WTC11 (cell line): ENCODE data around the gene STXBP2. TPM values are rescaled to one million over a fixed set of nuclear protein-coding genes. Genes with fewer than 3 reads are reported as not detected.

ENCODE experiments used
- ATAC-seq: fragments of 200-7000 bp; cut with Tn5 transposase; 2 replicates; pipeline ENCODE4 v1.10.0; 2021; ENCODE audit warnings: mild to moderate bottlenecking, moderate library complexity
- CTCF ChIA-PET: fragments of 300-600 bp; sonication (Branson Sonifier 250); formaldehyde crosslinking; loops from one replicate; lab custom pipeline; 2021; ENCODE audit warnings: antibody characterized with exemption; lab: Charles Lee
- POLR2A ChIA-PET: fragments of 350-600 bp; sonication (Branson Sonifier 250); formaldehyde crosslinking; loops from one replicate; lab custom pipeline; 2021; ENCODE audit warnings: antibody characterized with exemption; lab: Charles Lee
- DNase-seq: peaks from one replicate; pipeline ENCODE4 v3.0.0; 2021; ENCODE audit warnings: low spot score
- H3K27ac Mint-ChIP-seq: 2 replicates; pipeline ENCODE4 v1.8.0; 2021; ENCODE audit warnings: mixed read lengths
- H3K27me3 Mint-ChIP-seq: 2 replicates; pipeline ENCODE4 v1.8.0; 2021; ENCODE audit warnings: low read depth, mild to moderate bottlenecking, moderate library complexity, mixed read lengths
- H3K36me3 Mint-ChIP-seq: 2 replicates; pipeline ENCODE4 v1.8.0; 2021; ENCODE audit warnings: mixed read lengths
- H3K4me1 Mint-ChIP-seq: 2 replicates; pipeline ENCODE4 v1.8.0; 2022; ENCODE audit warnings: mixed read lengths
- H3K4me3 Mint-ChIP-seq: 2 replicates; pipeline ENCODE4 v1.8.0; 2021; ENCODE audit warnings: mild to moderate bottlenecking, moderate library complexity, mixed read lengths
- H3K9me3 Mint-ChIP-seq: 2 replicates; pipeline ENCODE4 v1.8.0; 2021; ENCODE audit warnings: mixed read lengths
- ARID4B ChIP-seq: sonication (generic); formaldehyde crosslinking; IDR thresholded peaks from 2 replicates; pipeline ENCODE4 v1.8.0; 2023; ENCODE audit warnings: missing genetic modification reagents, mild to moderate bottlenecking, borderline replicate concordance
- CREB1 ChIP-seq: sonication (generic); formaldehyde crosslinking; IDR thresholded peaks from 2 replicates; pipeline ENCODE4 v1.8.0; 2023; ENCODE audit warnings: mild to moderate bottlenecking, missing genetic modification reagents
- CREM ChIP-seq: sonication (generic); formaldehyde crosslinking; IDR thresholded peaks from 2 replicates; pipeline ENCODE4 v1.8.1; 2022; ENCODE audit warnings: mild to moderate bottlenecking, missing genetic modification reagents, moderate library complexity
- E2F1 ChIP-seq: sonication (generic); formaldehyde crosslinking; IDR thresholded peaks from 2 replicates; pipeline ENCODE4 v1.8.0; 2022; ENCODE audit warnings: mild to moderate bottlenecking, missing genetic modification reagents
- ETV6 ChIP-seq: sonication (generic); formaldehyde crosslinking; IDR thresholded peaks from 2 replicates; pipeline ENCODE4 v1.8.1; 2022; ENCODE audit warnings: mild to moderate bottlenecking, missing genetic modification reagents
- FOXJ3 ChIP-seq: sonication (generic); formaldehyde crosslinking; IDR thresholded peaks from 2 replicates; pipeline ENCODE4 v1.9.0; 2021; ENCODE audit warnings: missing genetic modification reagents, mild to moderate bottlenecking, borderline replicate concordance
- JAZF1 ChIP-seq: fragments of 250-450 bp; sonication (Bioruptor Pico); IDR thresholded peaks from 2 replicates; pipeline ENCODE4 v1.9.0; 2021; ENCODE audit warnings: moderate library complexity, mild to moderate bottlenecking, inconsistent platforms
- MLX ChIP-seq: sonication (generic); formaldehyde crosslinking; IDR thresholded peaks from 2 replicates; pipeline ENCODE4 v1.8.1; 2023; ENCODE audit warnings: mild to moderate bottlenecking, missing genetic modification reagents, moderate library complexity
- MXD4 ChIP-seq: fragments of 250-450 bp; sonication (Bioruptor Pico); IDR thresholded peaks from 2 replicates; pipeline ENCODE4 v1.8.0; 2021; ENCODE audit warnings: mild to moderate bottlenecking, moderate library complexity, borderline replicate concordance
- NFATC4 ChIP-seq: fragments of 250-450 bp; sonication (Bioruptor Pico); IDR thresholded peaks from 2 replicates; pipeline ENCODE4 v1.9.0; 2021; ENCODE audit warnings: mild to moderate bottlenecking
- NFE2L1 ChIP-seq: sonication (generic); formaldehyde crosslinking; IDR thresholded peaks from 2 replicates; pipeline ENCODE4 v1.8.1; 2023; ENCODE audit warnings: missing genetic modification reagents
- NFYB ChIP-seq: sonication (generic); formaldehyde crosslinking; conservative IDR thresholded peaks from 2 replicates; pipeline ENCODE4 v1.8.0; 2022; ENCODE audit warnings: low read depth, missing genetic modification reagents
- OVOL2 ChIP-seq: fragments of 250-450 bp; sonication (Bioruptor Pico); IDR thresholded peaks from 2 replicates; pipeline ENCODE4 v1.9.0; 2021; ENCODE audit warnings: mild to moderate bottlenecking, borderline replicate concordance
- PRRX2 ChIP-seq: fragments of 250-450 bp; sonication (Bioruptor Pico); IDR thresholded peaks from 2 replicates; pipeline ENCODE4 v1.8.0; 2021; ENCODE audit warnings: mild to moderate bottlenecking
- SMAD3 ChIP-seq: sonication (generic); formaldehyde crosslinking; IDR thresholded peaks from 2 replicates; pipeline ENCODE4 v1.8.0; 2022; ENCODE audit warnings: missing genetic modification reagents, mild to moderate bottlenecking, borderline replicate concordance
- SOX15 ChIP-seq: fragments of 250-450 bp; sonication (Bioruptor Pico); IDR thresholded peaks from 2 replicates; pipeline ENCODE4 v1.9.0; 2021; ENCODE audit warnings: mild to moderate bottlenecking
- SP1 ChIP-seq: sonication (generic); formaldehyde crosslinking; conservative IDR thresholded peaks from 2 replicates; pipeline ENCODE4 v1.8.1; 2022; ENCODE audit warnings: missing genetic modification reagents
- TEAD4 ChIP-seq: sonication (generic); formaldehyde crosslinking; IDR thresholded peaks from 2 replicates; pipeline ENCODE4 v1.8.0; 2022; ENCODE audit warnings: mild to moderate bottlenecking, missing genetic modification reagents
- USF2 ChIP-seq: sonication (generic); formaldehyde crosslinking; IDR thresholded peaks from 2 replicates; pipeline ENCODE4 v1.8.1; 2023; ENCODE audit warnings: mild to moderate bottlenecking, missing genetic modification reagents, moderate library complexity
- ZNF121 ChIP-seq: sonication (generic); formaldehyde crosslinking; IDR thresholded peaks from 2 replicates; pipeline ENCODE4 v1.8.0; 2023; ENCODE audit warnings: missing genetic modification reagents
- ZNF281 ChIP-seq: sonication (generic); formaldehyde crosslinking; IDR thresholded peaks from 2 replicates; pipeline ENCODE4 v1.8.0; 2023; ENCODE audit warnings: mild to moderate bottlenecking, missing genetic modification reagents
- ZNF416 ChIP-seq: fragments of 250-450 bp; sonication (Bioruptor Pico); IDR thresholded peaks from 2 replicates; pipeline ENCODE4 v1.9.0; 2021; ENCODE audit warnings: mild to moderate bottlenecking, inconsistent platforms
- ZNF532 ChIP-seq: fragments of 250-450 bp; sonication (Bioruptor Pico); IDR thresholded peaks from 2 replicates; pipeline ENCODE4 v1.9.0; 2021; ENCODE audit warnings: mild to moderate bottlenecking, borderline replicate concordance
- ZNF671 ChIP-seq: fragments of 250-450 bp; sonication (Bioruptor Pico); IDR thresholded peaks from 2 replicates; pipeline ENCODE4 v1.8.0; 2021; ENCODE audit warnings: mild to moderate bottlenecking
- total RNA-seq: library from RNA; stranded (reverse); gene quantifications from 3 replicates; pipeline ENCODE4 v1.2.3, GENCODE V29; 2021

Gene STXBP2
- total RNA-seq, 1 experiment from 2014 or later: 68.9 TPM

GRCh38 chr19:7687177-7687576 is 50.3 kb downstream of the STXBP2 start:
- Mint-ChIP-seq H3K36me3 (peaks cover 14% of the 10 kb centered on the region), H3K4me3 (no peak overlapping the region), H3K9me3 (no peaks in the 10 kb centered on the region), H3K4me1 (peaks cover 11% of the 10 kb centered on the region), H3K27ac (no peak overlapping the region), H3K27me3 (no peaks in the 10 kb centered on the region; the same call in 1 of the 2 replicates)
- POLR2A ChIA-PET: no interaction called here
- TF ChIP-seq SP1 (CRISPR knock-in tag): no peak
- no peak for TF ChIP-seq JAZF1
- no peak for TF ChIP-seq ZNF416 (CRISPR knock-in tag)
- TF ChIP-seq E2F1: no peak
- TF ChIP-seq OVOL2 (CRISPR knock-in tag): no peak
- no peak for TF ChIP-seq NFYB
- no peak for TF ChIP-seq MXD4 (CRISPR knock-in tag)
- TF ChIP-seq ETV6 (CRISPR knock-in tag): no peak
- TF ChIP-seq ZNF671 (CRISPR knock-in tag): no peak
- no peak for TF ChIP-seq SOX15 (CRISPR knock-in tag)
- TF ChIP-seq CREB1: no peak
- TF ChIP-seq CREM (CRISPR knock-in tag): no peak
- CTCF ChIA-PET: interaction anchor here (1.9 kb wide), 1 partner anchor 119 kb away, joined by 5 read pairs; no protein-coding TSS in a partner anchor
- no peak for DNase-seq
- no peak for ATAC-seq

GRCh38 chr19:7689165-7689564 is 52.3 kb downstream of the STXBP2 start:
- no peak overlapping the region for H3K27ac Mint-ChIP-seq
- ChIA-PET CTCF (interaction anchor here (1.7 to 1.9 kb wide), 2 partner anchors 8 to 121 kb away, joined by 5 to 10 read pairs; partner anchors contain the start of gene TRAPPC5), POLR2A (no interaction called here)
- DNase-seq (no peak), ATAC-seq (no peak)
- H3K27me3 Mint-ChIP-seq: no peaks in the 10 kb centered on the region; the same call in 1 of the 2 replicates
- peaks cover 3% of the 10 kb centered on the region for H3K36me3 Mint-ChIP-seq
- H3K4me3 Mint-ChIP-seq: no peak overlapping the region
- peaks cover 11% of the 10 kb centered on the region for H3K4me1 Mint-ChIP-seq
- H3K9me3 Mint-ChIP-seq: no peaks in the 10 kb centered on the region
- TF ChIP-seq ZNF121 (CRISPR knock-in tag): no peak
- TF ChIP-seq ARID4B: no peak
- TF ChIP-seq SOX15 (CRISPR knock-in tag): no peak
- no peak for TF ChIP-seq MLX (CRISPR knock-in tag)
- no peak for TF ChIP-seq TEAD4 (CRISPR knock-in tag)
- no peak for TF ChIP-seq NFE2L1
- TF ChIP-seq CREM (CRISPR knock-in tag): no peak
- no peak for TF ChIP-seq SMAD3 (CRISPR knock-in tag)
- no peak for TF ChIP-seq ZNF532
- TF ChIP-seq ZNF281 (CRISPR knock-in tag): no peak
- no peak for TF ChIP-seq FOXJ3 (CRISPR knock-in tag)
- no peak for TF ChIP-seq PRRX2 (CRISPR knock-in tag)
- TF ChIP-seq NFATC4 (CRISPR knock-in tag): no peak
- TF ChIP-seq USF2: no peak
